HepG2 (cell line): ENCODE data around the gene PRM2. TPM values are rescaled to one million over a fixed set of nuclear protein-coding genes. Genes with fewer than 3 reads are reported as not detected.

ENCODE experiments used
- BHLHE40 ChIP-seq: IDR thresholded peaks from 2 replicates; pipeline ENCODE4 v1.6.1; 2011; ENCODE audit warnings: low read length, improper control_type of control experiment
- BORCS8-MEF2B ChIP-seq: sonication (generic); formaldehyde crosslinking; IDR thresholded peaks from 2 replicates; pipeline ENCODE4 v1.8.0; 2022; ENCODE audit warnings: mild to moderate bottlenecking, missing genetic modification reagents
- HDAC1 ChIP-seq: sonication (generic); formaldehyde crosslinking; IDR thresholded peaks from 2 replicates; pipeline ENCODE4 v1.5.1; 2020; ENCODE audit warnings: mild to moderate bottlenecking, missing genetic modification reagents
- HDAC2 ChIP-seq: sonication (generic); formaldehyde crosslinking; IDR thresholded peaks from 2 replicates; pipeline ENCODE4 v1.4.0; 2020; ENCODE audit warnings: missing genetic modification reagents
- HMGXB4 ChIP-seq, 2 experiments: sonication (generic) in 1 of 2; formaldehyde crosslinking in 1 of 2; IDR thresholded peaks; 2 replicates each; pipeline versions ENCODE4 v1.4.0 to v1.6.1; 2018 to 2020; ENCODE audit warnings: missing genetic modification reagents in 2 of 2, borderline replicate concordance in 1 of 2, low read depth in 1 of 2, mild to moderate bottlenecking in 1 of 2, missing biosample characterization in 1 of 2
- JUNB ChIP-seq: sonication (generic); formaldehyde crosslinking; IDR thresholded peaks from 2 replicates; pipeline ENCODE4 v1.8.0; 2022; ENCODE audit warnings: missing genetic modification reagents, mild to moderate bottlenecking, borderline replicate concordance
- MZF1 ChIP-seq: sonication (generic); formaldehyde crosslinking; IDR thresholded peaks from 2 replicates; pipeline ENCODE4 v1.8.1; 2023; ENCODE audit warnings: mild to moderate bottlenecking, missing genetic modification reagents, borderline replicate concordance
- NFIC ChIP-seq: IDR thresholded peaks from 2 replicates; pipeline ENCODE4 v1.6.1; 2012; ENCODE audit warnings: mild to moderate bottlenecking, low read length, inconsistent platforms
- PAXIP1 ChIP-seq: sonication (generic); formaldehyde crosslinking; conservative IDR thresholded peaks from 2 replicates; pipeline ENCODE4 v1.4.0; 2020; ENCODE audit warnings: mild to moderate bottlenecking, missing genetic modification reagents, moderate library complexity
- RFX5 ChIP-seq: IDR thresholded peaks from 2 replicates; pipeline ENCODE4 v1.6.1; 2011; ENCODE audit warnings: low read depth, low read length, improper control_type of control experiment
- SMAD3 ChIP-seq: sonication (generic); formaldehyde crosslinking; IDR thresholded peaks from 2 replicates; pipeline ENCODE4 v1.4.0; 2020; ENCODE audit warnings: missing genetic modification reagents
- ZC3H13 ChIP-seq: sonication (generic); formaldehyde crosslinking; IDR thresholded peaks from 2 replicates; pipeline ENCODE4 v1.8.1; 2023; ENCODE audit warnings: mild to moderate bottlenecking, missing genetic modification reagents, moderate library complexity
- ZNF10 ChIP-seq: sonication (generic); formaldehyde crosslinking; IDR thresholded peaks from 2 replicates; pipeline ENCODE4 v1.4.0; 2020; ENCODE audit warnings: mild to moderate bottlenecking, low read depth, missing genetic modification reagents, borderline replicate concordance
- ZNF451 ChIP-seq: sonication (generic); formaldehyde crosslinking; IDR thresholded peaks from 2 replicates; pipeline ENCODE4 v1.5.0; 2020; ENCODE audit warnings: mild to moderate bottlenecking, missing genetic modification reagents
- ZNF710 ChIP-seq: sonication (generic); formaldehyde crosslinking; IDR thresholded peaks from 2 replicates; pipeline ENCODE4 v1.5.0; 2020; ENCODE audit warnings: mild to moderate bottlenecking, missing genetic modification reagents, borderline replicate concordance
- polyA plus RNA-seq, 8 experiments: library from polyadenylated mRNA; depleted of rRNA in 3 of 8; stranded (reverse) in 7 of 8; unstranded in 1 of 8; fragments of >200 nt; fragmentation: Illumina TruSeq in 4 of 8; extraction: Trizol in 4 of 8; gene quantifications; 2 replicates each; pipeline versions ENCODE4 v1.2.1 to v1.2.3, GENCODE V29; 2011 to 2016; ENCODE audit warnings: low read depth in 4 of 8, missing spikeins in 1 of 8, mixed read lengths in 1 of 8; ENCODE audit not compliant: insufficient read depth in 1 of 8
- total RNA-seq, 5 experiments: library from RNA; depleted of rRNA; stranded (reverse); fragments of >200 nt; fragmentation: Illumina TruSeq; extraction: Trizol; gene quantifications; 2 replicates each; pipeline ENCODE4 v1.2.3, GENCODE V29; 2016; ENCODE audit warnings: low read depth in 1 of 5
- TF ChIP-seq, protein P1 (sequence below): sonication (generic); formaldehyde crosslinking; IDR thresholded peaks from 2 replicates; pipeline ENCODE4 v1.8.1; 2022; ENCODE audit warnings: low read depth, mild to moderate bottlenecking, missing genetic modification reagents
- TF ChIP-seq, protein P2 (sequence below): sonication (generic); formaldehyde crosslinking; IDR thresholded peaks from 2 replicates; pipeline ENCODE4 v1.8.1; 2023; ENCODE audit warnings: mild to moderate bottlenecking, missing genetic modification reagents, borderline replicate concordance

PRM2 gene
- total and polyA plus RNA-seq, 2 of the 13 experiments (the other 11 are each of a cell fraction or from before 2014, with no cell fraction given) = 0.54 TPM; not detected in 1

DNA sequence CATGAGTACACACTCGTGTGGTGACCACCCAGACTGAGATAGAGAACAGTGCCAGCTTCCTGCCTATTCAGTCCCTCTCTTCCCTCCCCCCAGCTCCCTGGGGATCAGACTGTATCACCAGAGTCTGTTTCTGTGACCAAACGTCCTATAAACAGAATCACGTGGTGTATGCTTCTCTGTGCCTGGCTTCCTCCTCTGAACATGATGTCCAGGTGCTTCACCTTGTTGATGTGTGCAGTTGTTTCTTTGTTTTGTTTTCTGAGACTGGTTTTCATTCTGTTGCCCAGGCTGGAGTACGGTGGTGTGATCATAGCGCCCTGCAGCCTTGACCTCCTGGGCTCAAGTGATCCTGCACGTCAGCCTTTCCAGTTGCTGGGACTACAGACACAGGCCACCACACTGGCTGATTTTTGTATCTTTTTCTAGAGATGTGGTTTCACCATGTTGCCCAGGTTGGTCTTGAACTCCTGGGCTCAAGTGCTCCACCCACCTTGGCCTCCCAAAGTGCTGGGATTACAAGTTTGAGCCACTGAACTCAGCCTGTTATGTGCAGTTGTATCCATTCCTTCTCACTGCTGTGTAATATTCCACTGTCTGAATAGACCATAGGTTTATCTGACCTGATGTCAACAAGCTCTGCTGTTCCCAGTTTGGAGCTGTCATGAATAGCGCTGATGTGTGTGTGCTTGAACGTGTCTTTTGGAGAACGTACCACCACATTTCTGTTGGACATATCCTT lies 33.8 kb upstream of the PRM2 start (continued):
- TF ChIP-seq, protein P1, sequence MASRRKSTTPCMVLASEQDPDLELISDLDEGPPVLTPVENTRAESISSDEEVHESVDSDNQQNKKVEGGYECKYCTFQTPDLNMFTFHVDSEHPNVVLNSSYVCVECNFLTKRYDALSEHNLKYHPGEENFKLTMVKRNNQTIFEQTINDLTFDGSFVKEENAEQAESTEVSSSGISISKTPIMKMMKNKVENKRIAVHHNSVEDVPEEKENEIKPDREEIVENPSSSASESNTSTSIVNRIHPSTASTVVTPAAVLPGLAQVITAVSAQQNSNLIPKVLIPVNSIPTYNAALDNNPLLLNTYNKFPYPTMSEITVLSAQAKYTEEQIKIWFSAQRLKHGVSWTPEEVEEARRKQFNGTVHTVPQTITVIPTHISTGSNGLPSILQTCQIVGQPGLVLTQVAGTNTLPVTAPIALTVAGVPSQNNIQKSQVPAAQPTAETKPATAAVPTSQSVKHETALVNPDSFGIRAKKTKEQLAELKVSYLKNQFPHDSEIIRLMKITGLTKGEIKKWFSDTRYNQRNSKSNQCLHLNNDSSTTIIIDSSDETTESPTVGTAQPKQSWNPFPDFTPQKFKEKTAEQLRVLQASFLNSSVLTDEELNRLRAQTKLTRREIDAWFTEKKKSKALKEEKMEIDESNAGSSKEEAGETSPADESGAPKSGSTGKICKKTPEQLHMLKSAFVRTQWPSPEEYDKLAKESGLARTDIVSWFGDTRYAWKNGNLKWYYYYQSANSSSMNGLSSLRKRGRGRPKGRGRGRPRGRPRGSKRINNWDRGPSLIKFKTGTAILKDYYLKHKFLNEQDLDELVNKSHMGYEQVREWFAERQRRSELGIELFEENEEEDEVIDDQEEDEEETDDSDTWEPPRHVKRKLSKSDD (CRISPR knock-in tag) = peak; percentile 58; the same call in 1 of the 2 replicates
- TF ChIP-seq ZNF710 (CRISPR knock-in tag) (peak; percentile 93), ZNF451 (no peak), RFX5 (no peak), MZF1 (no peak), ZC3H13 (peak; percentile 78), HDAC2 (CRISPR knock-in tag) (peak; percentile 91), JUNB (CRISPR knock-in tag) (peak; percentile 39), SMAD3 (no peak), BORCS8-MEF2B (CRISPR knock-in tag) (no peak; the same call in 1 of the 2 replicates), HDAC1 (peak; percentile 91), NFIC (no peak), HMGXB4 (CRISPR knock-in tag; IDR thresholded peaks at IDR 0.05; ENCODE audit: borderline replicate concordance in 1 of 2, low read depth in 1 of 2) (no peak), BHLHE40 (peak; percentile 72), ZNF10 (CRISPR knock-in tag) (no peak), PAXIP1 (peak; percentile 92)
- TF ChIP-seq, protein P2, sequence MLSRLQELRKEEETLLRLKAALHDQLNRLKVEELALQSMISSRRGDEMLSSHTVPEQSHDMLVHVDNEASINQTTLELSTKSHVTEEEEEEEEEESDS = no peak
